Effector CD4-positive, alpha-beta T cell (primary cell): ENCODE data around the gene KIAA1755.
"Not testable (repeated sequence)": the region's sequence is repeated elsewhere in the genome, so short reads cannot be mapped to it uniquely, and the experiment has no call there.

Experiments used
- DNase-seq: peaks from one replicate; pipeline ENCODE4 v3.0.0-alpha.2; 2020

KIAA1755 gene

GRCh38 chr20:38262931-38263330, 2.4 kb upstream of the KIAA1755 start:
- no peak for DNase-seq

GRCh38 chr20:38261054-38261390, 487 bp upstream of the KIAA1755 start:
- no peak for DNase-seq

GRCh38 chr20:38260025-38260377, 534 bp downstream of the KIAA1755 start:
- no peak for DNase-seq

GRCh38 chr20:38258545-38259215, 1.9 kb downstream of the KIAA1755 start:
- DNase-seq, result no peak

GRCh38 chr20:38256966-38257365, 3.6 kb downstream of the KIAA1755 start:
- DNase-seq, result no peak

- no peak for DNase-seq
Measured at GRCh38 chr20:38256021-38256420, 4.5 kb downstream of the KIAA1755 start.

GRCh38 chr20:38255393-38255792, 5.1 kb downstream of the KIAA1755 start:
- no peak for DNase-seq

GRCh38 chr20:38254621-38255020, 5.9 kb downstream of the KIAA1755 start:
- DNase-seq, result not testable (repeated sequence)

- DNase-seq, result no peak
Measured at GRCh38 chr20:38253571-38253970, 7.0 kb downstream of the KIAA1755 start.

GRCh38 chr20:38252292-38253288, 7.9 kb downstream of the KIAA1755 start:
- no peak for DNase-seq

GRCh38 chr20:38251441-38251840, 9.1 kb downstream of the KIAA1755 start:
- not testable (repeated sequence) for DNase-seq

- no peak for DNase-seq
Measured at GRCh38 chr20:38250609-38251008, 9.9 kb downstream of the KIAA1755 start.

GRCh38 chr20:38249536-38250310, 10.8 kb downstream of the KIAA1755 start:
- DNase-seq, result no peak

- no peak for DNase-seq
Measured at GRCh38 chr20:38248133-38248532, 12.4 kb downstream of the KIAA1755 start.

GRCh38 chr20:38247725-38248124, 12.8 kb downstream of the KIAA1755 start:
- DNase-seq, result not testable (repeated sequence)

GRCh38 chr20:38247166-38247509, 13.4 kb downstream of the KIAA1755 start:
- no peak for DNase-seq

GRCh38 chr20:38246357-38247165, 14.0 kb downstream of the KIAA1755 start:
- DNase-seq, result no peak

GRCh38 chr20:38245753-38246152, 14.8 kb downstream of the KIAA1755 start:
- no peak for DNase-seq

- no peak for DNase-seq
Measured at GRCh38 chr20:38243709-38244020, 16.9 kb downstream of the KIAA1755 start.

GRCh38 chr20:38242848-38243708, 17.5 kb downstream of the KIAA1755 start:
- no peak for DNase-seq

GRCh38 chr20:38241201-38241600, 19.3 kb downstream of the KIAA1755 start:
- DNase-seq, result no peak

- DNase-seq, result no peak
Measured at GRCh38 chr20:38239441-38239840, 21.1 kb downstream of the KIAA1755 start.
